HG03108 (cell line): ENCODE results near the gene HOATZ.

ENCODE experiments used
- ATAC-seq: cut with Tn5 transposase; IDR thresholded peaks from one replicate; pipeline ENCODE4 v1.9.1; 2021; ENCODE audit warnings: moderate library complexity; ENCODE audit not compliant: unreplicated experiment

Gene HOATZ

DNA sequence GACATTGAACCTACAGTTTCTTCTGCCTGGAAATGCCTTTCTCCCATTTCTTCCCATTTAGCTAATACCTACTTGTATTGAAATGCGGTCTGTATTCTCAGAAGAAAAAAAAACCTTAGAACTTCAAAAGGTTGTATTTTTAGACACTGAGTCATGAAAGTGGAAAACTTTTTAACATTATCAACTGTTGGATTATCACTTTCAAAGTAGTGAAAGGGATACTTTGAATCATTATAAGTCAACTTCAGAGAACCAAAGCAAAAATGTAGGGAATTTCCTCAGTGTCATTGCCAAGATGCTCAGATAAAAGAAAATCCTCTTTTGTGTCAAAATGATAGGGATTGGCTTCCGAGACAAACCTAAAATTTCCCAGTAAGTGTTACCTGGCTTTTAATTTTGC, 6.6 kb downstream of the HOATZ start:
- no peak for ATAC-seq

DNA sequence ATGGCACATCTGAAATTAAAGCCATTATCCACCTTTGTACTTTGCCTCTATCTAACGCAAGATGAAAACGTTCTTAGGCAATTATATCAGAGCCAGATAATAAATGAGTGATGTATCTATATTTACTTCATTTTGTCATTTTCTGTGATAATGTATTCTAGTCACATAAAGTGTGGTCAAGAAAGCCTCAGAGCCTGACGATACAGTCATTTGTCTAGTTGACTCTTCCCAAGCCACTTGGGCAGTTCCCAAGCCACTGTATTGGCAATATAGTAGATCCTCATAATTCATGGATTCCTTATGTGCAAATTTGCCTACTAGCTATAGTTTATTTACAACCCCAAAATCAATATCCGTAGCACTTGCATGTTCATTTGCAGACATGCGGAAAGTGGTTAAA, 7.8 kb downstream of the HOATZ start:
- ATAC-seq = no peak

DNA sequence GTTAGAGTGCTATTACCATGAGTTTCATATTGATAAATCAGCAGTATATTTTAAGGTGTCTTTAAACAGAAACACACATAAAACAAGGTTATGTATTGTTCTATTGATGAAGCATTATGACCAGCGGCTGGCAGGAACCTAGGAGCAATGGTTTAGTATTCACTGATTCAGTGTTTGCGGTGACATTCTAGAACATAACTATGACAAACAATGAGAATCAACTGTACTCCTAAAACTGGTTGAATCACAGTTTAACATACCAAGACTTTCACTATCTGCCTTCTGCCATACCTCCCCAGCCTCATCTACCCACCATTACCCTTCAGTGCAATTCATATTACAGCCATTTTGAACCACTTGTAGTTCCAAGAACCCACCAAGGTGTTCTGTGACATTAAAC, 8.8 kb downstream of the HOATZ start:
- no peak for ATAC-seq

DNA sequence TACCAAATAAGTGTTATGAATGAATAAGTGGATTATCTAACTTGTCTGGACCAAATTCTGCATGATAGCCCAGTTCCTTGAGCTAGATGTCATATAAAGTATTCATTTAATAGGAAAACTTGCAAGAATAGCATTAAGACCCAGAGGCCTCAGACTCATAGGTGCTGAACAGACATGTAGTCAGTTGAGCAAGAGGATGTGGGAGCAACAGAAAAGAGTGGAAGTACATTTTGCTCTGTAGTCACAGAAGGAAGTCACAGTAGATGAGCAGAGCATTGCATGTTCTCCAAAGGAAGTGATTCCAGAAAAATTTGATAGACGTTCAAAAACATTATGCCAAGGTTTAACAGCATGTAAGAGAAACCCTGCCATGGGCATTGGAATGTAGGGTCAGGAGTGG, 9.5 kb downstream of the HOATZ start:
- ATAC-seq = no peak

DNA sequence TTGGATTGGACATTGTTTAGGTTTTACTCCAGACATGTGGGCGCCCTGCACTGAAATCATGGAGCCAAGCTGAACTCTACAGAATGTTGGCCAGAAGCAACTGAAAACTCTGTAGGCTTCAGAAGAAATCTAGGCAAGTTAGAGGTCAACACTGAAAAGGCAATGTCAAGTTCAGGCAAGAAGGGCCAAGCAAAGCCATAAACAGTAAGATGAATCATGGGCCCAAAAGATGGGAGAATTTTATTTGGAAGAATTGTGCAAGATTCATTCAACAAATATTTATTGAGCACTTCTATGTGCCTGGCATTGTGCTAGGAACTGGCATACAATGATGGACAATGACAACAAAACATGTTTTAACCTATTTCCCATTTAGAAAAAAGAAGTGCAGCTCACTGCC, 10.9 kb downstream of the HOATZ start:
- no peak for ATAC-seq

DNA sequence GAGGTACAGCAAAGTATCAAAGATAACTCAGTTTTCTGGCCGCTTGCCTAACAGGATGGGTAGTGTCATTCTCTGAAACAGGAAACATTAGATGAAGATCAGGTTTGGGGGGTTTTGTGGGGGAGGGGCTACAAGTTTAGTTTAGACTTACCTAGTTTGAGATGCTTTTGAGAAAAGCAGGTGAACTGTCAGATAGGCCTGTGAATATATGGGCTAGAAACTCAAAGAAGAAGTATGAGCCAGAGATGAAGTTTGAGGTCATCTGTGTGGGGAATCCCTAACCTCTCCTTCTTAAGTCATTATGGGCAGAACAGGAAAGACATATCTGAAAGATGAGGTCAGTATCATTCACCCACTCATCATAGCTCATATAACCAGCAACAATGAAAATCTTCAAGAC, 11.9 kb downstream of the HOATZ start:
- ATAC-seq = no peak

DNA sequence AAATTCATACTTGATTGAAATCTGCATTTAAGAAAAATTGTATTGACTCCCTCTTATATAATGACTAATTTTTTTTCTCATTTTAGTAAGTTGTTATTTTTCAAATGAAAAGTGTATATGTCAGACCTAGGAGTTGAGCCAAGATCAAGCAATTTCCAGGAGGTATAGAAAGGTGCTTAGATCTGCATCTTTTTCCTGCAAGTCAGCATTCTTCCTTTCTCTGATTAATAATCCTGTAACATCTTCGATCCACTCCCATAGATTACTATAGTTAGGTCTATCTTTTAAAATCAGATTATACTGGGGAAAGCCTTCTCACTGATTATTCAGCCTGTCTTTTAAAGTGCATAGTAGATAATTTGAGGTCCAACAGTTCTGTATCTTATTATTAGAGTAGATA, 12.7 kb downstream of the HOATZ start:
- ATAC-seq = no peak

DNA sequence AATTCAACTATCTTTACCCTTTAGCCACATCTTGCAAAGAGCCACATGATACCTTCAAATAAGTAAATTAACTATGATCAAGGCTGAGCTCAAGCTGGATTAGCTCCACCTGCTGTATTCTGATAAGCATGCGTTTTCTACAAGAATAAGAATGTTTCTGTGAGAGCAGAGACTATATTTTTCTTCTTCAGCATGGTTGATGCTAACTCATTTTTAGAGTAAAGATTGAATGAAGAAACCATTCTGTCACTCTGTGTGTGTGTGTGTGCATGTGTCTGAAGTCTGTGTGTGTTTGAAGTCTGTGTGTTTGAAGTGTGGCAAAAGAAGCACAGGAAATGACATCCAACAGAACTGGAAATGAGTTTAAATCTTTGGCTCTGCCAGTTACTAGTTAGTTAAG, 14.0 kb downstream of the HOATZ start:
- no peak for ATAC-seq

DNA sequence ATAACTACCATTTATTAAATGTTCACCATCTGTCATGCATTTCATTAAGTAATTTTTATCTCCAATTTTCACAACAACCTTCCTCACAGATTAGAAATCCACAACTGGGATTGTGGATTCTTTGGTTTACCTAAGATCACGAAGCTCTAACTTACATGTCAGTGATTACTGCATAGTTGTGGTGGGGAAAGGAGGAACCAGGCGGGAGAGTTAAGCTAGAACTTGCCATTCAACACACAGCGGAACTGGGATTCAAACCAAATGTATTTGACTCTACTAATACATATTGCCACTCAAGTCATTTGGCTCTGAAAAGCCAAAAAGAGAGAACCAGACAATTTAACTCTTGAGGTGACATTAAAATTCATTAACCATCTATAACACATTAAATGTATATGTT, 15.5 kb downstream of the HOATZ start:
- no peak for ATAC-seq

DNA sequence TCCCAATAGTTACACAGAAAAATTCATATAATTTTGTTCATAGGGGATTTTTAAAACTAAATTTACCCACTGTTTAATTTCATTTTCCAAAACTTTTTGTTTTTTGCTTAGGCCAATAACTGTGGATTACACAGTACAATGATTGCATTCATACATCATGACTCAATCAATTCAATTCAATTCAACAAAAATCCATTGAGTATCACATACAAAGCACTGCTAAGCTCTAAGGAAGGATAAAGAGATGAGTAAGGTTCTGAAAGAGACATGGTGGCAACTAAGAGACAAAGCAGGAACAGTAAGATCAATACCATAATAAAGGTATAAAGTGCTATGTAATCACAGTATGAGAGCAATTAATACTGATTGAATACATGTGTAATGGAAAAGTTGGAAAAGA, 16.6 kb downstream of the HOATZ start:
- ATAC-seq = no peak

DNA sequence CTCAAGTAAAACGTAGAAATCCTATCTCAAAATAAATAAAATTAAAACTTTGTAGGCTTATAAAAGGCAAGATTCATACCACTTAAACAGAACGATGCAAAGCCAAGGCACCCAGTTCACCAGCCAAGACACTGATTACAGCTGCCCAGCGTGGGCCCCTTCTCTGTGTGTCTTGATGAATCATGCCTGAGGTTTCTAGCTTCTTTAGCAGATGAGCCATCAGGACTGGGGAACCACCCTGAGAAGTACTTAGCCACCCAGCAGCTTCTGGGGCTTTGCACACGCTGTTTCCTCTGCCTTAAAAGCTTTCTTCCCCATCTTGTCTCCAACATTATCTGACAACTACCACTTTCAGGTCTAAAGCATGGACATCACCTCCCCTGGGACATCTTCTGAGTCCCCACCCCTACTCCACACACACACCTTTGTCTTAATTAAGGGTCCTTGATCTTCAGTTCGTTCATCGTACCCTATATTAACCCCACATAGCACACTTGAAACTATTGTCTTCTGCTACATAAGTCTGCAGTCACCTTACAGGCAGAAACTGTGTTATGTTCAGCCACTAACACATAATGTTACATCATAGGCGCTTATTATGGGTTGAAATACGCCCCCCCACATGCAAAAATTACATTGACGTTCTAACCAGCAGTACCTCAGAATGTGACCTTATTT, 17.2 kb downstream of the HOATZ start:
- peak; percentile 76 for ATAC-seq

DNA sequence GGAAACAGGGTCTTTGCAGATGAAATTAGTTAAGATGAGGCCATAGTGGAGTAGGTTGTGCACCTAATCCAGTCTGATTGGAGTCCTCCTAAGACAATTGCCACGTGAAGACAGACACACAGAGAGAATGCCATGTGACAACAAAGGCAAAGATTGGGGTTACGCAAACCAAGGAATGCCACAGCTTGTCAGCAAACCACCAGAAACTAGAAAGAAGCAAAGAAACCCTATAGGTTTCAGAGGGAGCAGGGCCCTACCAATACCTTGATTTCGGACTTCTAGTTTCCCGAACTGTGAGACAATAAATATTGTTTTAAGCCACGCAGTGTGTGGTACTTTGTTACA, 17.8 kb downstream of the HOATZ start:
- ATAC-seq = no peak

DNA sequence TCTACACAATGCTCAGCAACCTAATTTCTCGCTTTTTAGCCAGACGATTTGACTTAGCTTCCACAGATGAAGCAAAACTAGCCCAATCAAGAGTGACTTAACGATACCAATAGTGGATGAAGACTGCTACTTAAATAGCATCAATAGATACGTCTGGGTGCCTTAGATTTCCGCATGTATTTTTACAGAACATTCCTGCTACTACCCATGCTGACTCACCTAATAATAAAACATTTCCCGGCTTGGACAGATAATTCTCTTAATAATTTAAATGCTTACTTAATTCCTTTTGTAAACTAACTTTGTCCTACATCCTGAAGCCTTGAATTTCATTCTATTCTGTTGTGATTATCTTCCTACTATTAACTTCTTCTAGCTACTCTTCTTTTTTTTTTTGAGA, 20.7 kb downstream of the HOATZ start:
- no peak for ATAC-seq

DNA sequence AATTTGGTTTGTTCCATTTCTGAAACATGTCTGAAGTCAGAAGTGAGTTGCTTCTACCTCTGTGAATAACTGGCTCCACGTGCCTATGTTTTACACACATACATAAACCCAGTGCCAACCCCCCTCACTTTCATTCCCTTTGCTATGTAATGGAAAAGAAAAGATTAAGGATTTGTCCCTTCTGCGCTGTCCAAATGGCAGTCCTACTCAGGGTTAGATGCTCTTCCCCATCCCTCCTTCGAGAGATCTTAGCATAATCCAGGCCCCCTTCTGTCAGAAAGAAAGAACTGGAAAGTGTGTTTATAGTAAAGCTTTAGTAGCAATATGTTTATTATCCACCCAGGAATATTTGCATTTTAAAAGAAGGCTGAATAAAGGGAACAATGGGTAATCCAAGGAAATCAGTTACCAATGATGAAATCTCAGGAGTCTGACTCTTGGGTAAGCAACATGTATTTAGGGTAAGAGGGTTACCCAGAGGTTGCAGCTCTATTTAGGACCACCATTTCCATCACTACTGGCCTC, 22.8 kb downstream of the HOATZ start:
- no peak for ATAC-seq

DNA sequence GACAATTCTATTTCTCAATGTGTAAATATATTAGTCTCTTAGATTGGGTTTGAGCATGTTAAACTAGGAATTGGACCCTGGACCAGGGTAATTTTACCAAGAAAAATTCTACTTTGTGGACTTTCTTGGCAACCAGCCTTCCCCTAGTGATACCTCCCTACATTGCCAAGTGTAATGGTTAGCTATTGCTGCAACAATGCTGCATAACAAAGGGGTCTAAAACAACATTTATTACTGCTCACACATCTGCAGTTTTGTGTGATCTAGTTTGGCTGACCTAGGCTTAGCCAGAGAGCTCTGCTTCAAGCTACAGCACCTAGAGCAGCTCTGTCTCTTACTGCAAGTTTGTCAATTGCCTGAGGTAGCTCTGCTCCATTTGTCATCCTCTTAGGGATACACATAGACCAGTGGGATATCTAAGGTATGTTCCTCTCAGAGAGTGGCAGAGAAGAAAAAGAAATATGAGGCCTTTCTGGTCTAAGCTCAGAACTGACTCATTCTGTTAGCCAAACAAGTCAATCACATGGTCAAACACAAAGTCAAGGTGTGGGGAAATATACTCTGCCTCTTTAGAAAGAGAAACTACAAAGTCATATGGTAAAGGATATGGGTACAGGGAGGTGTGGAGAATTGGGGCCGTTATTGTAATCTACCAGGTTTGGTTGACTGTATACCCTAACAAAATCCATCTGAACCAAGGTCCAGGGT, 24.0 kb downstream of the HOATZ start:
- ATAC-seq = no peak

DNA sequence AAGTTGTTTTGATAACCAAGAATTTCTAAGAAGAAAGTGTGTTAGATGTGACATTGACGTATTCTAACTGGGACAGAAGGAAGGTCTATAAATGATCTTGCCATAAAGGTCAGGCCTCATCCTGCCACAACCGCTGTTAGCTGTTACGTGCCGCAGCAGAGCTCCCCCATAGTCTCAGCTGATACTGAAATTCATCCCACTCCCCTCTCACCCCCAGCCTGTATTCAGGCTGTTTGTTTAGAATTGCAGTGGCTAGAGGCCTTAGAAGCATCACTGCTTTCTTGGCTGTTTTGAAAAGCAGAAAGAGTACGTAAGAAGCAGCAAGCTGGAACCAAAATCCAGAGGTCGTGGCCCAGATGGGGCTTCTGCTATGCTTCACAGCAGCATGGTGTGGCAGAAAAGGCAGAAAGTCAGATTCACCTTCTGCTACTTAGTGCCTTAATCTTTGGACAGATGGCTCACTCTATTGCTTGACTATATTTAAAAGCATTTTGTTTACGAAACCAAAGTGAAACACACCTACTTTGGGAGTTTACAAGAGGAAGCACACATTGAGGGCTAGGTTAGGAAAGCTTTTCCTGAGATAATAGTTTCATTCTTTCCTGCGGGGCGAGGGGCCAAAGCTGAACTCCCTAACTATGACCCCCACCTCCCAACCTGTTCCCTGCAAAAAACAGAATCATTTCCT, 25.0 kb downstream of the HOATZ start:
- ATAC-seq = no peak

DNA sequence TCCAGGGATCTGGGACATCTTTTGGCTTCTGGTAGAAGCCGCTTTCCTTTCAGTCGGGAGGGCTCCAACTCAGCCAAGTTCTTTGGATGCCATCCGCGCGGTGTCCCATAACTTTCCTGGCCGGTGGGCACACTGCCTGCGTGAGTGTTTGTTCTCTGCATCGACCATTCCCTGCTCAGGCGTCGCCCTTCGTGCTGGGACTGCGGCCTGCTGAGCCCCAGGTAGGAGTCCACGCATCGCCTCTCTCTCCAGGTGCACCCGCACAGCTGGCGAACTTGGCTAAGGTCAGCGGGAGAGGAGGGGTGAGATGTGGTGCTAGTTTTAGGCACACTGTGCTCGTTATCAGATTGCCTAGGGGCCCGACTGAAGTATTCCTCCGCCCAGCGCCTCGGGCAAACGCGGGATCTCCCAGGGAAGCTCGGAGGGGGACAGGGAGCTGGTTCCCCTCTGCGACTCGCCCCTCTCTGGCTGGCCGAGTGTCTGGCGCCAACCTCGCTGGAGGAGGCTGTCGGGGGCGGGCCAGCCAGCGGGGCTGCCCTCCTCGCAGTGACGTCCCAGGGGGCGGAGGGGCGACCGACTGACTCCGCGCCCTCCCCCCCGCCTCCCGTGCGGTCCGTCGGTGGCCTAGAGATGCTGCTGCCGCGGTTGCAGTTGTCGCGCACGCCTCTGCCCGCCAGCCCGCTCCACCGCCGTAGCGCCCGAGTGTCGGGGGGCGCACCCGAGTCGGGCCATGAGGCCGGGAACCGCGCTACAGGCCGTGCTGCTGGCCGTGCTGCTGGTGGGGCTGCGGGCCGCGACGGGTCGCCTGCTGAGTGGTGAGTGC, 25.7 kb downstream of the HOATZ start, which contains the start of gene LAYN:
LAYN (plus strand) TSS at position 607 of the 823 bp plus-strand sequence; CDS start at position 731, 124 bp downstream.
- no peak for ATAC-seq

DNA sequence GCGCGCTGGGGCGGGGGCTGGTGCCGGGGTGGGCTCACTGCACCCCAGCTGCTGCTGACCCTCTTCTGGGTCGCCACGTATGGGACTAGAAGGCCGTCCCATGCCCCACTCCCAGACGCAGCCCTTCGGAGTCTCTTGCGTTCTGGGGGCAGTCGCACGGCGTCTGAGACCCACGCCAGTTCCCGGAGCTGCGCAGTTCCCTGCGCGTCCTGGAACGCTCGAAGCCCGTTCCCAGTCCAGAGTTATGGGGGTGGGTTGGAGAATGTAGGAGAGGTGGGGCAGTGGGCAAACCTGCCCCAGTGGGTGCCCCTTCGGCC, 26.3 kb downstream of the HOATZ start:
- no peak for ATAC-seq

DNA sequence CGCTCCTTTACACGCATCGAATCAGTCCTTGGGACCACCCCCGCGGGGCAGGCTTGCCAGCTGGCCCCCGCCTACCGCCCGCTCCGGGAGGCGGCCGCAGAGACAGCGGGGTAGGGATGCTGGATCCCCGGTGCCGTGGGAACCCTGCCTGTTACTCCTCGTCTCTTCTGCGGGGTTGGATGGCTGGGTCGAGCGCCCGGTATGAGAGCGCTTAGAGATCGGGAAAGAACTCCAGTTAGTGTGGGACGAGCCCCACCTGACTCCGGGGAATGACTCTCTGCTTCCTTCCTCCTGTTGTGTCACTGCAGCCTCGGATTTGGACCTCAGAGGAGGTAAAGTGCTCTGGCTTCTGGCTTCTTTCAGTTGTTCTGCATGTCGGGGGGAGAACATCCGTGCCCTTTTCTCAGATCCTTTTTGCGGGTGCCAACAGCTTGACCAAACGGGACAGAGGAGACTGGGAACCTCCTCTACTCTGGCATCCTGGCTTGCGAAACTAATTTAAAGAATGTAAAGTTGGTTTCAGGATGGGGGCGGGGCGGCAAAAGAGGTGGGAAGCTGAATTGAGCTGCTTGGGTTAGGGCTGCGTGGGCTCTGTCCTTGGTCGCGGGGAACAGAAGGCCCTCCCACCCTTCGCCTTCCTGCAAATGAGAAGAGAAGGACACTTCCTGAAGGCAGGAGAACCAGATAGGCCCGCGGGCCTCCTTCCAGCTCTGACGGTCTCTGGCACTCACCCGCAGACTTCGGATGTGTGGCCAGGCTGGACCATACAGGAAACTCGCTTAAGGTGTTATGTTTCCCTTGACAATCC, 26.9 kb downstream of the HOATZ start:
- ATAC-seq = no peak

DNA sequence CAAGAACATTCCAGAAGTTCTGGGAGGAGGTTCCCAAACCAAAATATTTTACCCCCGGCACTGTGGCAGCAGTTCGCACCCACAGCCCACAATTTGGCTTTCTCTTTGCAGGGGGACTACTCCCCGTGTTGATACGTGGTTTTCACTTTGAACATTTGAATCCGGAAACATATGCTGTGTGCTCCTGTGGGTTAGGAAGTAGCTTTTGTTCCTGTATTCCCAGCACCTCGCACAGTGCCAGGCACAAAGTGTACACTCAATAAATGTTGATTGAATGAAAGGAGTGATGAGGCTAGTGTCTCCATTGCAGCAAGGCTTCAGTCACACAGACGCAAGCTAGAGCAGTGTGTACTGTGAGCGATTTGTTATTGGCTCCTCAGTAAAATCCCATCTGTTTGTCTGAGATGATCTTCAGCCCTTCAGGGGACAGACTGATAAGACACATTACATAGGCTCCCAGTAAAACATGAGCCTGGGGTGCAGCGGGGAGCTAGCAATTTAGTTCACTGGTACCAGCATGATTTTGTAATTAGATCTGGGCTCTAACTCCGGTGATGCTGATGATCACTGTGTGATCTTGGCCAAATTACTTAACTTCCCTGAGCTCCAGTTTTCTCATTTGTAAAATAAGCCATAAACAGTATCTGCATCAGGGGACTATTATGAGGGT, 28.2 kb downstream of the HOATZ start:
- ATAC-seq = no peak
